ENCODE data around the gene MTMR12.
"Not testable (repeated sequence)": the region's sequence is repeated elsewhere in the genome, so short reads cannot be mapped to it uniquely, and the experiment has no call there.

MTMR12 gene

GRCh38 chr5:32303755-32304120 lies 9.0 kb downstream of the MTMR12 start:
- POLR2A ChIA-PET (ENCODE audit: low non-redundant PET), result no interaction called here
- no peak for DNase-seq (ENCODE audit: low spot score)
- CTCF ChIA-PET, result no interaction called here
- H3K27ac ChIP-seq, result no peak overlapping the region
- TF ChIP-seq, protein P1, sequence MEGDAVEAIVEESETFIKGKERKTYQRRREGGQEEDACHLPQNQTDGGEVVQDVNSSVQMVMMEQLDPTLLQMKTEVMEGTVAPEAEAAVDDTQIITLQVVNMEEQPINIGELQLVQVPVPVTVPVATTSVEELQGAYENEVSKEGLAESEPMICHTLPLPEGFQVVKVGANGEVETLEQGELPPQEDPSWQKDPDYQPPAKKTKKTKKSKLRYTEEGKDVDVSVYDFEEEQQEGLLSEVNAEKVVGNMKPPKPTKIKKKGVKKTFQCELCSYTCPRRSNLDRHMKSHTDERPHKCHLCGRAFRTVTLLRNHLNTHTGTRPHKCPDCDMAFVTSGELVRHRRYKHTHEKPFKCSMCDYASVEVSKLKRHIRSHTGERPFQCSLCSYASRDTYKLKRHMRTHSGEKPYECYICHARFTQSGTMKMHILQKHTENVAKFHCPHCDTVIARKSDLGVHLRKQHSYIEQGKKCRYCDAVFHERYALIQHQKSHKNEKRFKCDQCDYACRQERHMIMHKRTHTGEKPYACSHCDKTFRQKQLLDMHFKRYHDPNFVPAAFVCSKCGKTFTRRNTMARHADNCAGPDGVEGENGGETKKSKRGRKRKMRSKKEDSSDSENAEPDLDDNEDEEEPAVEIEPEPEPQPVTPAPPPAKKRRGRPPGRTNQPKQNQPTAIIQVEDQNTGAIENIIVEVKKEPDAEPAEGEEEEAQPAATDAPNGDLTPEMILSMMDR (conservative IDR thresholded peaks at IDR 0.05; ENCODE audit: low read depth), result no peak

DNA sequence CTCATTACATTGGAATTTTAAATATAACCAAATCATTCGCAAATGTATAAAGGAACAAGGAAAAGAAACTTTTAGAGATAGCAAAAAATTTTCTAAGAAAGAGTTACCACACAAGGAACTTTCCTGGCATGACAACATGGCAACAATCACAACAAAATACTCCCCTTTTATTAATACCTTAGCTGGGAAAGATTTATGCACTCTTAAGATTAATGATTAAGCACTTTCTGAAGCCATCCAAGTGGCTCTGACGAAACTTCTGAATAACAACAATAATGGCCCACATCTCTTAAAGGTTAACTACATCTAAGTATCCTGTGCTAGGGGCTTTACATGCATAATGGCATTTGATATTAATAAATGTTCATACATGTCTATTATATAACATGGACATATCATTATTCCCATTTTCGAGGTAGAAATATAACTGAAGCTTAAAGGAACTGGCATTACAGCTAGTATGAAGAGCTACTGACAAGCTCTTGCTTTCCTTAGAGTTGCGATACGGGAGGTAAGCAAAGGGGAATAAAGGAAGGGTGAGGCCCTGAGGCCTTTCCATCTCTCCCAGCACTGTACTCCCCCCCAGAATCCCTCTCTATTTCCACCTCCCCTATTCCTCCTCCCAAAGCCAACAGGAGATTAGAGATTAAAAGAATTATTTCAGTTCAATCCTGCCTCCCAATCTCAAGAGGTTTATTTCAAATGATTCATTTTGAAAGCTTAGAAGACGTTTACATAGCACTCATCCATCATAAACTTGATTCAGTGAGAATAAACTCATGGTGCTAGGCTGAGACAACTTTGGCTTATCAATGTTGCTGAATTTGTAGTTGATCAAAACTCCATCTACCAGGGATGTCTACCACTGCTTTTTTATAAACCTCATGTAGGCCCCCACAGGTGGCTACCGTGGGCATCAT lies 9.6 kb downstream of the MTMR12 start:
- ChIA-PET POLR2A (ENCODE audit: low non-redundant PET) (no interaction called here), CTCF (no interaction called here)
- no peak for DNase-seq (ENCODE audit: low spot score)
- no peak overlapping the region for H3K27ac ChIP-seq
- TF ChIP-seq, protein P1 (conservative IDR thresholded peaks at IDR 0.05; ENCODE audit: low read depth), result no peak

GRCh38 chr5:32301891-32302290 lies 10.8 kb downstream of the MTMR12 start:
- POLR2A ChIA-PET (ENCODE audit: low non-redundant PET), result no interaction called here
- CTCF ChIA-PET, result interaction anchor here (0.6 kb wide), 1 partner anchor 29 kb away, joined by 3 read pairs; no protein-coding TSS in a partner anchor
- no peak for DNase-seq (ENCODE audit: low spot score)
- TF ChIP-seq, protein P1 (conservative IDR thresholded peaks at IDR 0.05; ENCODE audit: low read depth), result no peak
- no peak overlapping the region for H3K27ac ChIP-seq

DNA sequence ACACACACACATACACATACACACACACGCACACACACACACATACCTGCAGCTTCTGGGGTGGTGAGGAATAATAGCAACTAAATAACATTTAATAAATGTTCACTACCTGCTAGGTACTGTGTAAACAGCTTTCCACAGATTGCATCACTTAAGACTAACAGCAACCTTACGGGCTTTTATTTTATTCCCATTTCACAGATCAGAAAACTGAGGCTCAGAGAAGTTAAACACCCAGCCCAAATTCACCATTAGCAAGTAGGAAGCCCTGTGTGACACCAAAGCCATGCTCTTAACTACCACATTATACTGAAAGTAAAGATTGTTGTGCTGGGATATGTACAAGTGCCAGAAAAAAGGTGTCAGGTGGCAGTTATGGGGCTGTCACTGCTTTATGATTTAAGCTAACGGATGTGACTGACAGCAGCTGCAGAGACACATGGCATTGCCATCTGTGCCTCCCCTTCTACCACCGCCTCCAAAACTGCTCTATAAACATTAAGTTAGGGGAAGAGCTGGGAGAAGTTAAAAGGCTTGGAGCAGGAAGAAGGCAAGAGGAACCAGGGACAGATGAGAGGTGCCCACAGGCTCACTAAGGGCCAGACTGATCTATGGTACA lies 13.6 kb downstream of the MTMR12 start:
- no peak overlapping the region for H3K27ac ChIP-seq
- ChIA-PET CTCF (no interaction called here), POLR2A (ENCODE audit: low non-redundant PET) (interaction anchor here (0.7 kb wide), 1 partner anchor 123 kb away, joined by 3 read pairs; no protein-coding TSS in a partner anchor)
- TF ChIP-seq, protein P1 (conservative IDR thresholded peaks at IDR 0.05; ENCODE audit: low read depth), result no peak
- no peak for DNase-seq (ENCODE audit: low spot score)

DNA sequence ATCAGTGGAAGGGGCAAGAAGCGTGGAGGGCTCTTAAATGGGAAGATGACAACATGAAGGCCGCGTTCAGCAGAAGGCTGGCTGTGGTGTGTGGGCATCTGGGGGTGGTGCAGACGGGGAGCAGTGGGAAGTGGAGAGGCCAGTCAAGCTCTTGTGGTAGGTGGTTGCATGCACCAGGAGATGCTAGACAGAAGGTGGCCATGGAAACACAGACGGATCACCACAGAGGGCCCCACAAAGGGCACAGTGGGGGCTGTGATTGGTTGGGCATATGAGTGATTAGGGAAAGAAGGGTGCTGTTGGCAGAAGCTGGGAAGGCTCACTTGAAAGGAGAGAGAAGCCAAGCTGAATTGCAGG lies 14.7 kb downstream of the MTMR12 start:
- CTCF ChIA-PET, result interaction anchor here (0.6 kb wide), 1 partner anchor 225 kb away, joined by 3 read pairs; no protein-coding TSS in a partner anchor
- DNase-seq (ENCODE audit: low spot score), result no peak
- POLR2A ChIA-PET (ENCODE audit: low non-redundant PET), result interaction anchor here (0.7 kb wide), 1 partner anchor 14 kb away, joined by 3 read pairs; the partner anchor contains the start of gene MTMR12
- H3K27ac ChIP-seq, result no peak overlapping the region
- TF ChIP-seq, protein P1 (conservative IDR thresholded peaks at IDR 0.05; ENCODE audit: low read depth), result no peak

- TF ChIP-seq, protein P1 (conservative IDR thresholded peaks at IDR 0.05; ENCODE audit: low read depth), result no peak
- POLR2A ChIA-PET (ENCODE audit: low non-redundant PET), result no interaction called here
- no peak overlapping the region for H3K27ac ChIP-seq
- DNase-seq (ENCODE audit: low spot score), result no peak
- CTCF ChIA-PET, result no interaction called here
These were observed 15.3 kb downstream of the MTMR12 start for GRCh38 chr5:32297181-32298058.

DNA sequence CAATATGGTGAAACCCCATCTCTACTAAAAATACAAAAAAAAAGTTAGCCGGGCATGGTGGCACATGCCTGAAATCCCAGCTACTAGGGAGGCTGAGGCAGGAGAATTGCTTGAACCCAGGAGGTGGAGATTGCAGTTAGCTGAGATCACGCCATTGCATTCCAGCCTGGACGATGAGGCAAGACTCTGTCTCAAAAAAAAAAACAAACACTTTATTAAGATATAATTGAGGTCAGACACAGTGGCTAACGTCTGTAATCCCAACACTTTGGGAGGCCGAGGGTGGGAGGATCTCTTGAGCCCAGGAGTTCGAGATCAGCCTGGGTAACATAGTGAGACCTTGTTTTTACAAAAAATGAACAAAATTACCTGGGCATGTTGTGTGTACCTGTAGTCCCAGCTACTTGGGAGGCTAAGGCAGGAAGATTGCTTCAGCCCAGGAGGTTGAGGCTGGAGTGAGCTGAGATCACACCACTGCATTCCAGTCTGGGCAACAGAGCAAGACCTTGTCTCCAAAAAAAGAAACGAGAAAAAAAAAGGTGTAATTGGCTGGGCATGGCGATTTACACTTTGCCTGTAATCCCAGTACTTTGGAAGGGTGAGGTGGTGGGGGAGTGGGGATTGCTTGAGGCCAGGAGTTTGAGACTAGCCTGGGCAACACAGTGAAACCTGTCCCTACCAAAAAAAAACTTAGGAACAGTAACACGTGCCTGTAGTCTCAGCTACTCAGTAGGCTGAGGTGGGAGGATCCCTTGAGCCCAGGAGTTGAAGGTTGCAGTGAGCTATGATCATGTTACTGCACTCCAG lies 16.6 kb downstream of the MTMR12 start:
- H3K27ac ChIP-seq; DNase-seq (ENCODE audit: low spot score); POLR2A ChIA-PET (ENCODE audit: low non-redundant PET): not testable (repeated sequence)
- CTCF ChIA-PET, result interaction anchor here (0.6 to 0.7 kb wide), 2 partner anchors 11 to 257 kb away, joined by 4 to 5 read pairs; no protein-coding TSS in a partner anchor
